HCT116 (cell line): ENCODE measurements around the gene TAS2R39.
A peak's percentile ranks its signal among the peaks of the same experiment; 100 is the strongest.

Experiments used
- EZH2 ChIP-seq: fragments of 200-600 bp; sonication (generic); IDR thresholded peaks from 2 replicates; pipeline ENCODE4 v1.6.1; 2017; ENCODE audit warnings: antibody characterized with exemption, mixed run types
- FOSL1 ChIP-seq: IDR thresholded peaks from 2 replicates; pipeline ENCODE4 v1.6.1; 2012; ENCODE audit warnings: low read depth
- JUND ChIP-seq: IDR thresholded peaks from 2 replicates; pipeline ENCODE4 v1.6.1; 2012
- POLR2A ChIP-seq: IDR thresholded peaks from 2 replicates; pipeline ENCODE4 v1.7.0; 2011; ENCODE audit warnings: borderline replicate concordance; ENCODE audit not compliant: insufficient read depth, insufficient read length; ENCODE audit errors: extremely low read depth
- POLR2AphosphoS5 ChIP-seq: IDR thresholded peaks from 2 replicates; pipeline ENCODE4 v1.6.1; 2011; ENCODE audit warnings: mild to moderate bottlenecking, low read depth, low read length, moderate library complexity
- RAD21 ChIP-seq: IDR thresholded peaks from 2 replicates; pipeline ENCODE4 v1.6.1; 2012; ENCODE audit warnings: low read depth, mild to moderate bottlenecking
- SP1 ChIP-seq: IDR thresholded peaks from 2 replicates; pipeline ENCODE4 v1.6.1; 2012; ENCODE audit warnings: low read depth
- YY1 ChIP-seq: IDR thresholded peaks from 2 replicates; pipeline ENCODE4 v1.6.1; 2011; ENCODE audit warnings: low read length, low read depth, moderate library complexity, mild to moderate bottlenecking; ENCODE audit not compliant: insufficient replicate concordance; ENCODE audit errors: extremely low read depth
- ZNF274 ChIP-seq: fragments of 200-500 bp; sonication (Bioruptor generic); IDR thresholded peaks from 2 replicates; pipeline ENCODE4 v1.6.1; 2014; ENCODE audit warnings: mild to moderate bottlenecking, low read depth, low read length, inconsistent platforms
- TF ChIP-seq, protein P1 (sequence below): IDR thresholded peaks from 2 replicates; pipeline ENCODE4 v1.6.1; 2012
- TF ChIP-seq, protein P2 (sequence below), 3 experiments: fragments of 200-600 bp in 1 of 3; sonication (generic) in 1 of 3; IDR thresholded peaks in 2 of 3; conservative IDR thresholded peaks in 1 of 3; 2 replicates each; pipeline ENCODE4 v1.5.1; 2012 to 2017; ENCODE audit warnings: low read depth in 2 of 3, low read length in 2 of 3, antibody characterized with exemption in 1 of 3, borderline replicate concordance in 1 of 3, control low read depth in 1 of 3, mild to moderate bottlenecking in 1 of 3, mixed read lengths in 1 of 3, mixed run types in 1 of 3, moderate library complexity in 1 of 3; ENCODE audit not compliant: insufficient read depth in 1 of 3
- TF ChIP-seq, protein P3 (sequence below): IDR thresholded peaks from 2 replicates; pipeline ENCODE4 v1.6.1; 2012; ENCODE audit warnings: low read depth

DNA sequence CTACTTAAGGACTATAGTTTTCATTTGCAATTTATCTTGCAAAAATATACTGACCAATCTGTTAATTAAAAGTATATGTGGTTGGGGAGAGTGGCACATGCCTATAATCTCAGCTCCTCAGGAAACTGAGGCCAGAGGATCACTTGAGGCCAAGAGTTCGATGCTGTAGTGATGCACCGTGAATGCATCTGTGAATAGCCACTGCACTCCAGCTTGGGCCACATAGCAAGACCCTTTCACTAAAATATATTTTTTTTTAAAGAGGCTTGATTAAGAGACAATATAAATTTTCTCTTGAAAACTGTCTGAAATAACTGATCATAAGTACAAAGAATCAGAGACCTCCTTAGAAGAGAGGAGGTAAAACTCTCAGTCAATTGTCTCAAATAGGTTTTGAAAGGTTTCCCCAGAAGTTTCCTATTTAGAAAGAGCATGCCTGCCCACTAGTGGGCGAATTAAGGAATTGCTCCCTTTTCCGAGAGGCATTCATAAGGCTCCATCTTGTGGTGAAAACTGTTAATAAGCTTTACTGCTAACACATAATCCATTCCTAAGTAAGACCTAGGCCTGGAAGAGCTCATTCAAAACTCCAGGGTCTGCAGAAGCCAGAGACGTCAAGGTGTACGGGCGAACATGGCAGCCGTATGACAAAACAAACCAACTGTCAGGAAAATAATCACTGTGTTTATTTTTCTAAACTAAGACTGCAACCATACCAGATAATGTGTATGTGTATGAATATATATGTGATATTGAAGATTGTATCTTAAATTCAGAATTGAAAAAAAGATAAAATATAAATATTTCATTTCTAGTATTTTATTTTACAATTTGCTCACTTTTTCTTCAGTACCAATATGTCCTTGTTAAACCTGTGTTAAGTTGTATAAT is 31.8 kb downstream of the TAS2R39 start:
- TF ChIP-seq, protein P1, sequence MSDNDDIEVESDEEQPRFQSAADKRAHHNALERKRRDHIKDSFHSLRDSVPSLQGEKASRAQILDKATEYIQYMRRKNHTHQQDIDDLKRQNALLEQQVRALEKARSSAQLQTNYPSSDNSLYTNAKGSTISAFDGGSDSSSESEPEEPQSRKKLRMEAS = no peak
- TF ChIP-seq, protein P2, sequence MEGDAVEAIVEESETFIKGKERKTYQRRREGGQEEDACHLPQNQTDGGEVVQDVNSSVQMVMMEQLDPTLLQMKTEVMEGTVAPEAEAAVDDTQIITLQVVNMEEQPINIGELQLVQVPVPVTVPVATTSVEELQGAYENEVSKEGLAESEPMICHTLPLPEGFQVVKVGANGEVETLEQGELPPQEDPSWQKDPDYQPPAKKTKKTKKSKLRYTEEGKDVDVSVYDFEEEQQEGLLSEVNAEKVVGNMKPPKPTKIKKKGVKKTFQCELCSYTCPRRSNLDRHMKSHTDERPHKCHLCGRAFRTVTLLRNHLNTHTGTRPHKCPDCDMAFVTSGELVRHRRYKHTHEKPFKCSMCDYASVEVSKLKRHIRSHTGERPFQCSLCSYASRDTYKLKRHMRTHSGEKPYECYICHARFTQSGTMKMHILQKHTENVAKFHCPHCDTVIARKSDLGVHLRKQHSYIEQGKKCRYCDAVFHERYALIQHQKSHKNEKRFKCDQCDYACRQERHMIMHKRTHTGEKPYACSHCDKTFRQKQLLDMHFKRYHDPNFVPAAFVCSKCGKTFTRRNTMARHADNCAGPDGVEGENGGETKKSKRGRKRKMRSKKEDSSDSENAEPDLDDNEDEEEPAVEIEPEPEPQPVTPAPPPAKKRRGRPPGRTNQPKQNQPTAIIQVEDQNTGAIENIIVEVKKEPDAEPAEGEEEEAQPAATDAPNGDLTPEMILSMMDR (IDR thresholded peaks at IDR 0.05 in 2 of 3, conservative IDR thresholded peaks at IDR 0.05 in 1 of 3; ENCODE audit: borderline replicate concordance in 1 of 3, insufficient read depth in 1 of 3, low read depth in 2 of 3, low read length in 2 of 3) = peak; percentile 95 to 100 (median 100)
- TF ChIP-seq ZNF274 (no peak), FOSL1 (no peak), POLR2A (no peak), EZH2 (no peak), JUND (no peak), RAD21 (peak; percentile 100), YY1 (peak; percentile 54), POLR2AphosphoS5 (no peak), SP1 (no peak)
- TF ChIP-seq, protein P3, sequence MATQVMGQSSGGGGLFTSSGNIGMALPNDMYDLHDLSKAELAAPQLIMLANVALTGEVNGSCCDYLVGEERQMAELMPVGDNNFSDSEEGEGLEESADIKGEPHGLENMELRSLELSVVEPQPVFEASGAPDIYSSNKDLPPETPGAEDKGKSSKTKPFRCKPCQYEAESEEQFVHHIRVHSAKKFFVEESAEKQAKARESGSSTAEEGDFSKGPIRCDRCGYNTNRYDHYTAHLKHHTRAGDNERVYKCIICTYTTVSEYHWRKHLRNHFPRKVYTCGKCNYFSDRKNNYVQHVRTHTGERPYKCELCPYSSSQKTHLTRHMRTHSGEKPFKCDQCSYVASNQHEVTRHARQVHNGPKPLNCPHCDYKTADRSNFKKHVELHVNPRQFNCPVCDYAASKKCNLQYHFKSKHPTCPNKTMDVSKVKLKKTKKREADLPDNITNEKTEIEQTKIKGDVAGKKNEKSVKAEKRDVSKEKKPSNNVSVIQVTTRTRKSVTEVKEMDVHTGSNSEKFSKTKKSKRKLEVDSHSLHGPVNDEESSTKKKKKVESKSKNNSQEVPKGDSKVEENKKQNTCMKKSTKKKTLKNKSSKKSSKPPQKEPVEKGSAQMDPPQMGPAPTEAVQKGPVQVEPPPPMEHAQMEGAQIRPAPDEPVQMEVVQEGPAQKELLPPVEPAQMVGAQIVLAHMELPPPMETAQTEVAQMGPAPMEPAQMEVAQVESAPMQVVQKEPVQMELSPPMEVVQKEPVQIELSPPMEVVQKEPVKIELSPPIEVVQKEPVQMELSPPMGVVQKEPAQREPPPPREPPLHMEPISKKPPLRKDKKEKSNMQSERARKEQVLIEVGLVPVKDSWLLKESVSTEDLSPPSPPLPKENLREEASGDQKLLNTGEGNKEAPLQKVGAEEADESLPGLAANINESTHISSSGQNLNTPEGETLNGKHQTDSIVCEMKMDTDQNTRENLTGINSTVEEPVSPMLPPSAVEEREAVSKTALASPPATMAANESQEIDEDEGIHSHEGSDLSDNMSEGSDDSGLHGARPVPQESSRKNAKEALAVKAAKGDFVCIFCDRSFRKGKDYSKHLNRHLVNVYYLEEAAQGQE = no peak
